ENCODE measurements around the gene SPATS1. TPM values are rescaled to one million over a fixed set of nuclear protein-coding genes. Genes with fewer than 3 reads are reported as not detected.
"Not testable (repeated sequence)": the region's sequence is repeated elsewhere in the genome, so short reads cannot be mapped to it uniquely, and the experiment has no call there.

SPATS1 gene
- total and polyA plus RNA-seq, 2 donors: 0.09 to 0.33 TPM

- no peaks in the 10 kb centered on the region for H3K9me3 ChIP-seq (ENCODE audit: control insufficient read depth in 2 of 2, insufficient read depth in 1 of 2, low read length in 1 of 2)
These were observed 26.0 kb upstream of the SPATS1 start for GRCh38 chr6:44316481-44316880.

GRCh38 chr6:44317136-44317631, 25.3 kb upstream of the SPATS1 start:
- not testable (repeated sequence) for H3K36me3 ChIP-seq (ENCODE audit: control insufficient read depth in 2 of 2, insufficient read depth in 2 of 2, low read length in 1 of 2); H3K4me1 ChIP-seq (ENCODE audit: control insufficient read depth in 2 of 2, insufficient read depth in 2 of 2, low read length in 2 of 2); H3K27ac ChIP-seq (ENCODE audit: low read depth in 1 of 2, low read length in 1 of 2); H3K9me3 ChIP-seq (ENCODE audit: control insufficient read depth in 2 of 2, insufficient read depth in 1 of 2, low read length in 1 of 2); DNase-seq (ENCODE audit: low read depth in 6 of 9, low spot score in 9 of 9); H3K4me3 ChIP-seq (ENCODE audit: low read length in 2 of 2)
- peaks cover 5 to 24% of the 10 kb centered on the region in 2 donors for H3K27me3 ChIP-seq (ENCODE audit: control insufficient read depth in 2 of 2, insufficient read depth in 1 of 2, low read length in 1 of 2)
- WGBS: 88% methylated on average over 9 of the region's 9 CpGs

More at GRCh38 chr6:44316481-44316880, 26.0 kb upstream of the SPATS1 start:
- peaks cover 7 to 10% of the 10 kb centered on the region in 2 donors for H3K4me1 ChIP-seq (ENCODE audit: control insufficient read depth in 2 of 2, insufficient read depth in 2 of 2, low read length in 2 of 2)
- DNase-seq (ENCODE audit: low read depth in 6 of 9, low spot score in 9 of 9): no peak
- peaks cover 0 to 4% of the 10 kb centered on the region in 2 donors for H3K36me3 ChIP-seq (ENCODE audit: control insufficient read depth in 2 of 2, insufficient read depth in 2 of 2, low read length in 1 of 2)
- H3K4me3 ChIP-seq (ENCODE audit: low read length in 2 of 2): no peak overlapping the region
- H3K27me3 ChIP-seq (ENCODE audit: control insufficient read depth in 2 of 2, insufficient read depth in 1 of 2, low read length in 1 of 2): peaks cover 5 to 24% of the 10 kb centered on the region in 2 donors
- 89% methylated on average over 12 of the region's 12 CpGs for WGBS
- H3K27ac ChIP-seq (ENCODE audit: low read depth in 1 of 2, low read length in 1 of 2): no peak overlapping the region

- H3K27ac ChIP-seq (ENCODE audit: low read depth in 1 of 2, low read length in 1 of 2): no peak overlapping the region
- H3K4me3 ChIP-seq (ENCODE audit: low read length in 2 of 2): no peak overlapping the region
- H3K9me3 ChIP-seq (ENCODE audit: control insufficient read depth in 2 of 2, insufficient read depth in 1 of 2, low read length in 1 of 2): no peaks in the 10 kb centered on the region
- peaks cover 5 to 26% of the 10 kb centered on the region in 2 donors for H3K27me3 ChIP-seq (ENCODE audit: control insufficient read depth in 2 of 2, insufficient read depth in 1 of 2, low read length in 1 of 2)
- 96% methylated on average over 3 of the region's 3 CpGs for WGBS
- DNase-seq (ENCODE audit: low read depth in 6 of 9, low spot score in 9 of 9): no peak
- no peaks in the 10 kb centered on the region for H3K4me1 ChIP-seq (ENCODE audit: control insufficient read depth in 2 of 2, insufficient read depth in 2 of 2, low read length in 2 of 2)
- no peaks in the 10 kb centered on the region for H3K36me3 ChIP-seq (ENCODE audit: control insufficient read depth in 2 of 2, insufficient read depth in 2 of 2, low read length in 1 of 2)
These were observed 21.2 kb upstream of the SPATS1 start for GRCh38 chr6:44321210-44321609.

- no peak for DNase-seq (ENCODE audit: low read depth in 6 of 9, low spot score in 9 of 9)
- Histone ChIP-seq H3K4me1 (ENCODE audit: control insufficient read depth in 2 of 2, insufficient read depth in 2 of 2, low read length in 2 of 2) (no peaks in the 10 kb centered on the region), H3K27me3 (ENCODE audit: control insufficient read depth in 2 of 2, insufficient read depth in 1 of 2, low read length in 1 of 2) (peaks cover 2 to 38% of the 10 kb centered on the region in 2 donors), H3K9me3 (ENCODE audit: control insufficient read depth in 2 of 2, insufficient read depth in 1 of 2, low read length in 1 of 2) (no peaks in the 10 kb centered on the region), H3K27ac (ENCODE audit: low read depth in 1 of 2, low read length in 1 of 2) (no peak overlapping the region), H3K36me3 (ENCODE audit: control insufficient read depth in 2 of 2, insufficient read depth in 2 of 2, low read length in 1 of 2) (no peaks in the 10 kb centered on the region), H3K4me3 (ENCODE audit: low read length in 2 of 2) (no peak overlapping the region)
These were observed 15.4 kb upstream of the SPATS1 start for GRCh38 chr6:44327096-44327495.

GRCh38 chr6:44327760-44328159, 14.7 kb upstream of the SPATS1 start:
- H3K27me3 ChIP-seq (ENCODE audit: control insufficient read depth in 2 of 2, insufficient read depth in 1 of 2, low read length in 1 of 2): peaks cover 2 to 40% of the 10 kb centered on the region in 2 donors
- no peak for DNase-seq (ENCODE audit: low read depth in 6 of 9, low spot score in 9 of 9)
- no peak overlapping the region for H3K4me3 ChIP-seq (ENCODE audit: low read length in 2 of 2)
- H3K27ac ChIP-seq (ENCODE audit: low read depth in 1 of 2, low read length in 1 of 2): no peak overlapping the region
- H3K4me1 ChIP-seq (ENCODE audit: control insufficient read depth in 2 of 2, insufficient read depth in 2 of 2, low read length in 2 of 2): no peaks in the 10 kb centered on the region
- H3K36me3 ChIP-seq (ENCODE audit: control insufficient read depth in 2 of 2, insufficient read depth in 2 of 2, low read length in 1 of 2): no peaks in the 10 kb centered on the region
- no peaks in the 10 kb centered on the region for H3K9me3 ChIP-seq (ENCODE audit: control insufficient read depth in 2 of 2, insufficient read depth in 1 of 2, low read length in 1 of 2)
- 83% methylated on average over 2 of the region's 2 CpGs for WGBS

GRCh38 chr6:44328203-44328602, 14.2 kb upstream of the SPATS1 start:
- H3K27ac ChIP-seq (ENCODE audit: low read depth in 1 of 2, low read length in 1 of 2); H3K4me3 ChIP-seq (ENCODE audit: low read length in 2 of 2); DNase-seq (ENCODE audit: low read depth in 6 of 9, low spot score in 9 of 9); H3K9me3 ChIP-seq (ENCODE audit: control insufficient read depth in 2 of 2, insufficient read depth in 1 of 2, low read length in 1 of 2); H3K36me3 ChIP-seq (ENCODE audit: control insufficient read depth in 2 of 2, insufficient read depth in 2 of 2, low read length in 1 of 2); H3K4me1 ChIP-seq (ENCODE audit: control insufficient read depth in 2 of 2, insufficient read depth in 2 of 2, low read length in 2 of 2): not testable (repeated sequence)
- peaks cover 2 to 40% of the 10 kb centered on the region in 2 donors for H3K27me3 ChIP-seq (ENCODE audit: control insufficient read depth in 2 of 2, insufficient read depth in 1 of 2, low read length in 1 of 2)
- 62% methylated on average over 7 of the region's 9 CpGs for WGBS

DNA sequence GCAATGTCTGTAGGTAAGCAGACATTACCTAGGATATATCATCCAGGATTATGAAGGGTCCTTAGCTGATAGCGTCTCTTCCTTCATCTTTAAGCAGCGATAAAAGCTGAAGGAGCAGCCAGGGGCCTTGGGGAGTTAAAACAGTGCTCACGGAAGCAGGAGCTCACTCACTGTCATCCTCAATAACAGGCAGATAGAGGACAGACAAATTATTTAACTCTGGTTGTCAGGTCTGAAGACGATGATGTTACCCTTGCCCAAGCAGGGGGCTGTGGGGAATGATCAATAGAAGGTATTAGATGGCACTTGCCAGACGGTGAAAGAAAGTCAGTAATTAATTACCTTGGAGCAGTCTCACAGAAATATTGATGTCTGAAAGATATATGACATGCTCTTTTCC, 12.6 kb upstream of the SPATS1 start:
- Histone ChIP-seq H3K36me3 (ENCODE audit: control insufficient read depth in 2 of 2, insufficient read depth in 2 of 2, low read length in 1 of 2) (no peaks in the 10 kb centered on the region), H3K9me3 (ENCODE audit: control insufficient read depth in 2 of 2, insufficient read depth in 1 of 2, low read length in 1 of 2) (no peaks in the 10 kb centered on the region), H3K4me3 (ENCODE audit: low read length in 2 of 2) (no peak overlapping the region), H3K27ac (ENCODE audit: low read depth in 1 of 2, low read length in 1 of 2) (no peak overlapping the region), H3K27me3 (ENCODE audit: control insufficient read depth in 2 of 2, insufficient read depth in 1 of 2, low read length in 1 of 2) (peaks cover 2 to 40% of the 10 kb centered on the region in 2 donors), H3K4me1 (ENCODE audit: control insufficient read depth in 2 of 2, insufficient read depth in 2 of 2, low read length in 2 of 2) (no peaks in the 10 kb centered on the region)
- 77% methylated on average over 5 of the region's 5 CpGs for WGBS
- no peak for DNase-seq (ENCODE audit: low read depth in 6 of 9, low spot score in 9 of 9)

DNA sequence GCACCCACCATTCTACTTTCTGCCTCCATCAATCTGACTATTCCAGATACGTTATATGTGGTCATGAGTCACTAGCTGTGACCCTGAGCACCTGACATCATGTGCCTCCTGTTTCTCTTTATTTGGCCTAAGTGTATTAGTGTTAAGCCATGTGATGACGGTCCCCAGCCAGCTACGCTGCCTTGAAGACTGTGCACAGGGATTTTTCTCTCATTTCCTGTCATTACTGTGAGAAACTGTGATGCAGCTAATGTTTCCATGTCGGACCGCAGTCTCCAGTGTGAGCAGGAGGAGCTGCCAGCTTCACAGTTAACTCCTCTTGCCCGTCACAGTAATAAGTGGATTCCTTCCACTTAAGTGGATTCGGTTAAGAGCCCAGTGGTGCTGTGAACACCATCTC, 9.9 kb upstream of the SPATS1 start:
- Histone ChIP-seq H3K9me3 (ENCODE audit: control insufficient read depth in 2 of 2, insufficient read depth in 1 of 2, low read length in 1 of 2) (no peaks in the 10 kb centered on the region), H3K4me3 (ENCODE audit: low read length in 2 of 2) (no peak overlapping the region), H3K36me3 (ENCODE audit: control insufficient read depth in 2 of 2, insufficient read depth in 2 of 2, low read length in 1 of 2) (no peaks in the 10 kb centered on the region), H3K4me1 (ENCODE audit: control insufficient read depth in 2 of 2, insufficient read depth in 2 of 2, low read length in 2 of 2) (no peaks in the 10 kb centered on the region), H3K27me3 (ENCODE audit: control insufficient read depth in 2 of 2, insufficient read depth in 1 of 2, low read length in 1 of 2) (peaks cover 2 to 32% of the 10 kb centered on the region in 2 donors), H3K27ac (ENCODE audit: low read depth in 1 of 2, low read length in 1 of 2) (no peak overlapping the region)
- DNase-seq (ENCODE audit: low read depth in 6 of 9, low spot score in 9 of 9): no peak
- 95% methylated on average over 7 of the region's 7 CpGs for WGBS

- Histone ChIP-seq H3K27me3 (ENCODE audit: control insufficient read depth in 2 of 2, insufficient read depth in 1 of 2, low read length in 1 of 2) (peaks cover 0 to 24% of the 10 kb centered on the region in 2 donors), H3K36me3 (ENCODE audit: control insufficient read depth in 2 of 2, insufficient read depth in 2 of 2, low read length in 1 of 2) (no peaks in the 10 kb centered on the region), H3K4me1 (ENCODE audit: control insufficient read depth in 2 of 2, insufficient read depth in 2 of 2, low read length in 2 of 2) (no peaks in the 10 kb centered on the region), H3K27ac (ENCODE audit: low read depth in 1 of 2, low read length in 1 of 2) (no peak overlapping the region), H3K4me3 (ENCODE audit: low read length in 2 of 2) (no peak overlapping the region), H3K9me3 (ENCODE audit: control insufficient read depth in 2 of 2, insufficient read depth in 1 of 2, low read length in 1 of 2) (no peaks in the 10 kb centered on the region)
- 54% methylated on average over 11 of the region's 11 CpGs for WGBS
- DNase-seq (ENCODE audit: low read depth in 6 of 9, low spot score in 9 of 9): no peak
These were observed 9.1 kb upstream of the SPATS1 start for GRCh38 chr6:44333273-44333919.
